Fibroblast of lung (primary cell): ENCODE measurements around the gene MOGAT3. TPM values are rescaled to one million over a fixed set of nuclear protein-coding genes. Genes with fewer than 3 reads are reported as not detected.

Experiments
- DNase-seq, 2 donors: peaks; one replicate each; pipeline versions ENCODE4 v3.0.0 to v3.0.0-alpha.2; 2010; ENCODE audit warnings: low read depth in 2 of 2
- H2AFZ ChIP-seq: 2 replicates; pipeline ENCODE4 v1.5.1; 2012; ENCODE audit warnings: low read length, control low read depth, inconsistent platforms
- H3K27ac ChIP-seq: 2 replicates; pipeline ENCODE4 v1.5.1; 2011; ENCODE audit warnings: low read length, control low read depth; ENCODE audit not compliant: insufficient read depth
- H3K27me3 ChIP-seq: 2 replicates; pipeline ENCODE4 v1.5.1; 2011; ENCODE audit warnings: mild to moderate bottlenecking, low read length; ENCODE audit not compliant: control insufficient read depth, insufficient read depth
- H3K36me3 ChIP-seq: 2 replicates; pipeline ENCODE4 v1.5.1; 2011; ENCODE audit warnings: low read length; ENCODE audit not compliant: control insufficient read depth, insufficient read depth
- H3K4me1 ChIP-seq: 2 replicates; pipeline ENCODE4 v1.5.1; 2011; ENCODE audit warnings: low read length; ENCODE audit not compliant: control insufficient read depth, insufficient read depth; ENCODE audit errors: extremely low read depth
- H3K4me2 ChIP-seq: 2 replicates; pipeline ENCODE4 v1.5.1; 2011; ENCODE audit warnings: low read length, control low read depth; ENCODE audit not compliant: insufficient read depth; ENCODE audit errors: extremely low read depth
- H3K4me3 ChIP-seq, 4 experiments: fragments of 200-600 bp in 1 of 4; sonication (generic) in 1 of 4; replicated peaks in 1 of 4; 2 replicates each; pipeline ENCODE4 v1.5.1; 2011 to 2016; ENCODE audit warnings: low read length in 4 of 4, low read depth in 3 of 4, mild to moderate bottlenecking in 3 of 4, control low read depth in 2 of 4, inconsistent platforms in 1 of 4, mixed read lengths in 1 of 4; ENCODE audit not compliant: insufficient read depth in 1 of 4; ENCODE audit errors: control extremely low read depth in 1 of 4
- H3K79me2 ChIP-seq: 2 replicates; pipeline ENCODE4 v1.5.1; 2012; ENCODE audit warnings: mild to moderate bottlenecking, low read length, inconsistent platforms; ENCODE audit not compliant: control insufficient read depth, insufficient read depth
- H3K9ac ChIP-seq: 2 replicates; pipeline ENCODE4 v1.5.1; 2011; ENCODE audit warnings: mild to moderate bottlenecking, low read length, control low read depth; ENCODE audit not compliant: insufficient read depth
- H3K9me3 ChIP-seq: 2 replicates; pipeline ENCODE4 v1.5.1; 2012; ENCODE audit warnings: low read depth, low read length; ENCODE audit not compliant: control insufficient read depth, insufficient read depth
- H4K20me1 ChIP-seq: 2 replicates; pipeline ENCODE4 v1.5.1; 2011; ENCODE audit warnings: low read length; ENCODE audit not compliant: control insufficient read depth, insufficient read depth; ENCODE audit errors: extremely low read depth
- EZH2 ChIP-seq: IDR thresholded peaks from 2 replicates; pipeline ENCODE4 v1.5.1; 2012; ENCODE audit warnings: low read length, control low read depth, mild to moderate bottlenecking; ENCODE audit errors: missing control alignments
- polyA plus RNA-seq, 2 donors: library from polyadenylated mRNA; depleted of rRNA in 1 of 2; stranded (reverse) in 1 of 2; unstranded in 1 of 2; fragments of >200 nt; gene quantifications; 2 replicates each; pipeline ENCODE4 v1.2.1, GENCODE V29; 2011 to 2012; ENCODE audit warnings: missing spikeins in 1 of 2
- total RNA-seq: library from RNA; depleted of rRNA; stranded (reverse); fragments of >200 nt; gene quantifications from 2 replicates; pipeline ENCODE4 v1.2.1, GENCODE V29; 2014
- TF ChIP-seq, protein P1 (sequence below), 2 donors: IDR thresholded peaks in 1 of 2; conservative IDR thresholded peaks in 1 of 2; 1 replicate in 1 of 2; 2 replicates in 1 of 2; pipeline ENCODE4 v1.5.1; 2011 to 2012; ENCODE audit warnings: low read length in 2 of 2, control low read depth in 1 of 2, inconsistent platforms in 1 of 2, low read depth in 1 of 2, mild to moderate bottlenecking in 1 of 2

MOGAT3 gene
- total and polyA plus RNA-seq, 2 donors (not counting 1 experiment from before 2014, with no cell fraction given): not detected

DNA sequence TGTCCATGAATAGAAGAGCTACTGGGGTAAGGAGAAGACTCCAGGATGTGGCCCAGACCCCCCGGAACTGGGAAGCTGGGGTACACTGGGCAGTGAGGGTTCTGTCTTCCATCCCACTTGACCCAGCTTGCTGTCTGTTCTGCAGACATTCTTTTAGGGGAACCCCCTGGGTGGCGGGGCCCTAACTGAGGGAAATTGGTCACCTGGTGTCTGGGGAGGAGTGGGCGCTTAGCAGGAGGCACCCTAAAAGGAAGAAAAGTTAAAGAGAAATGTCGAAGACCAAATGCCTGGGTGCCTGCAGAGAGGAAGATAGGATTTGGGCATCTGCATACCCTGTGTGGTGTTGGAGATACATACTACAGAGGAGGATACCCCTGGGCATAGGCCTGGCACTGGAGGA is 45.5 kb downstream of the MOGAT3 start:
- H3K9ac ChIP-seq: peak overlapping the region; percentile 63
- peak overlapping the region; percentile 98 for H3K4me2 ChIP-seq
- H3K4me3 ChIP-seq: peak overlapping the region; percentile 68 to 89 (median 82)
- H4K20me1 ChIP-seq: no peaks in the 10 kb centered on the region
- TF ChIP-seq, protein P1, sequence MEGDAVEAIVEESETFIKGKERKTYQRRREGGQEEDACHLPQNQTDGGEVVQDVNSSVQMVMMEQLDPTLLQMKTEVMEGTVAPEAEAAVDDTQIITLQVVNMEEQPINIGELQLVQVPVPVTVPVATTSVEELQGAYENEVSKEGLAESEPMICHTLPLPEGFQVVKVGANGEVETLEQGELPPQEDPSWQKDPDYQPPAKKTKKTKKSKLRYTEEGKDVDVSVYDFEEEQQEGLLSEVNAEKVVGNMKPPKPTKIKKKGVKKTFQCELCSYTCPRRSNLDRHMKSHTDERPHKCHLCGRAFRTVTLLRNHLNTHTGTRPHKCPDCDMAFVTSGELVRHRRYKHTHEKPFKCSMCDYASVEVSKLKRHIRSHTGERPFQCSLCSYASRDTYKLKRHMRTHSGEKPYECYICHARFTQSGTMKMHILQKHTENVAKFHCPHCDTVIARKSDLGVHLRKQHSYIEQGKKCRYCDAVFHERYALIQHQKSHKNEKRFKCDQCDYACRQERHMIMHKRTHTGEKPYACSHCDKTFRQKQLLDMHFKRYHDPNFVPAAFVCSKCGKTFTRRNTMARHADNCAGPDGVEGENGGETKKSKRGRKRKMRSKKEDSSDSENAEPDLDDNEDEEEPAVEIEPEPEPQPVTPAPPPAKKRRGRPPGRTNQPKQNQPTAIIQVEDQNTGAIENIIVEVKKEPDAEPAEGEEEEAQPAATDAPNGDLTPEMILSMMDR (conservative IDR thresholded peaks at IDR 0.05 in 1 of 2, IDR thresholded peaks at IDR 0.05 in 1 of 2; ENCODE audit: low read depth in 1 of 2, low read length in 2 of 2): no peak
- no peak for TF ChIP-seq EZH2
- no peaks in the 10 kb centered on the region for H3K27me3 ChIP-seq
- H2AFZ ChIP-seq: no peak overlapping the region
- no peaks in the 10 kb centered on the region for H3K9me3 ChIP-seq
- H3K79me2 ChIP-seq: peaks cover 11% of the 10 kb centered on the region
- H3K36me3 ChIP-seq: peaks cover 18% of the 10 kb centered on the region
- DNase-seq: no peak
- peak overlapping the region; percentile 57 for H3K27ac ChIP-seq
- peaks cover 7% of the 10 kb centered on the region for H3K4me1 ChIP-seq

DNA sequence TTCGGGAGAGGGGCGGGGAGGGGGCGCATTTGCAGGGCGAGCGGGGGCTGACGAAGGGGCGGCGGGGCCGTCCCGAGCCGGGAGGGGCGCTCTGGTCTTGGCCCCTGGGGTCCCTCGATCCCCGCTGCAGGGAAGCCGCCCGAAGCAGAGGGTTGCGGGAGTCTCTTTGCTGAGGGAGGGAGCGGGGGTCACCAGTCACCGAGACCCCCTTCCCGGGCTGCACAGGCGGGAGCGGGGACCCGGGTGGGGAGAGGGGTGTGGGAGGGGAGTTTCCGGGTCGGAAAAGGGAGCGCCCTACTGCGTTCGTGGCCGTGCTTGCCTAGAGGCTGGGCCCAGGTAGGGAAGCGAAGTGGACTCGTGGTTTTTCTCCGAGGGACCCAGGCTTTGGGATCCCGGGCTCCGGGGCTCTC is 46.1 kb downstream of the MOGAT3 start:
- Histone ChIP-seq H3K36me3 (peaks cover 15% of the 10 kb centered on the region), H2AFZ (peak overlapping the region; percentile 30), H3K9ac (peak overlapping the region; percentile 63), H3K27me3 (no peaks in the 10 kb centered on the region), H3K27ac (peak overlapping the region; percentile 57), H3K4me1 (peaks cover 7% of the 10 kb centered on the region), H3K4me2 (peak overlapping the region; percentile 98), H4K20me1 (no peaks in the 10 kb centered on the region), H3K4me3 (peak overlapping the region; percentile 68 to 89 (median 82)), H3K9me3 (no peaks in the 10 kb centered on the region), H3K79me2 (peaks cover 11% of the 10 kb centered on the region)
- TF ChIP-seq EZH2: no peak
- TF ChIP-seq, protein P1 (conservative IDR thresholded peaks at IDR 0.05 in 1 of 2, IDR thresholded peaks at IDR 0.05 in 1 of 2; ENCODE audit: low read depth in 1 of 2, low read length in 2 of 2): no peak
- no peak for DNase-seq

DNA sequence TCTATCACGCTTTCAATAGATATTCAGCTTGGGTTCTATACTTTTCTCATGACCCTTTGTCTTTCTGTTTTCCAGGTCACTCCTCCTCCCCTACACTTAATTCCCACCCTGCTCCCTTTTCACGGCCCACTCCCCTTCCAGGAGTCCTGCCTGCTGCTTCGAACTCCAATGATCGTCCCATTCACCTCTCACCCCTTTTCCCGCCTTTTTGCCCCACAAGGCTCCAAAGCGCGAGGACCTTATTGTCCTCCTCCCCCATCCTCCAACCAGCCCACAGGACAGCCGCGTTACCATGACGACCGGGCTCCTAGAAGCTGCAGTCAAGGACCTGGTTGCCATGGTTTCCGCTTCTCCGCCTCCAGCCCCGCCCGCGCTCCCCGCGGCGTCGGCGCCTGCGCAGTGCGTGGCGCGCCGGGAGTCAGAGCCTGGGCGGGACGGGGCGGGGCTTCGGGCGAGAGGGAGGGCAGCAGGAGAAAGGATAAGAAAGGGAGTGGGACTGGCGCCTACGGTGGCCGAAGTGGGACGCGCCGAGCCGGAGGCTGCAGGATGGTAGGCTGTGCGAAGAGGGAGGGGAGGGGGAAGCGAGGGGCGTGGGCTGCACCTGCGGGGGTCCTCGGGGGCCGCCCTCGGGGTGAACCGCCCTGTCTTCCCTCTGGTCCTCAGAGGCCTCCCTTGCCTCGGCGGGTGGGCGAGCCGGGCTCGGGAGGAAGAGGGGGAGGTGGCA is 46.7 kb downstream of the MOGAT3 start, which contains the start of gene AP1S1:
TSS of gene AP1S1 (plus strand) at position 508 of the 724 bp plus-strand sequence. CDS start at position 547, 39 bp downstream.
- peak within 1 kb of the TSS; percentile 30 for H2AFZ ChIP-seq
- H3K9ac ChIP-seq: peak within 1 kb of the TSS; percentile 63
- H3K27ac ChIP-seq: peak within 1 kb of the TSS; percentile 57
- peak within 1 kb of the TSS; percentile 98 for H3K4me2 ChIP-seq
- DNase-seq: peak; percentile 94 to 96
- peaks cover 12% of the 10 kb centered on the region for H3K36me3 ChIP-seq
- no peaks in the 10 kb centered on the region for H3K27me3 ChIP-seq
- peaks cover 11% of the 10 kb centered on the region for H3K79me2 ChIP-seq
- H4K20me1 ChIP-seq: no peaks in the 10 kb centered on the region
- peaks cover 7% of the 10 kb centered on the region for H3K4me1 ChIP-seq
- H3K9me3 ChIP-seq: no peaks in the 10 kb centered on the region
- TF ChIP-seq EZH2: no peak
- TF ChIP-seq, protein P1 (conservative IDR thresholded peaks at IDR 0.05 in 1 of 2, IDR thresholded peaks at IDR 0.05 in 1 of 2; ENCODE audit: low read depth in 1 of 2, low read length in 2 of 2): no peak
- peak within 1 kb of the TSS; percentile 68 to 89 (median 82) for H3K4me3 ChIP-seq
